ENCODE results near the gene ST6GALNAC4.
A peak's percentile ranks its signal among the peaks of the same experiment; 100 is the strongest.

Gene ST6GALNAC4

DNA sequence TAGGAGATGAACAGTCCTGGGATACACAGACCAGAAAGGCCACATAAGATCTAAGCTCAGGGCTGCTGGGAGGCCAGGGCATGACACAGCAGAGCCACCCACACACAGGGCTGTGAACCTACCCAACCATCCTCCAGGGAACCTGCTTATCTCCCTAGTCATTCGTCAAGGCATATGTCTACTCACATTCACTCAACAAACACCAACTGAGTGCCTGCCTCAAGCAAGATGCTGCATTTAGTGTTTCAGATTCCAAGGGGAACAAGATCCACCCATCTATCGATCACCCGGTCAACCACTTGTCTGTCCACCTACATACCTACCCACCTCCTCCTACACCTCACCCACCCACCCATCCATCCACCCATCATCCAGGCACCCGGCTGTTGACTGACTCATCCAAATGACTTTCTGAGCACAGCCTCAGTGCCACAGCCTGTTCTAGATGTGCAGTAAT is 19.0 kb upstream of the ST6GALNAC4 start:
- no CpG with 5 or more reads among the region's 4 CpGs for WGBS, 2 donors (ENCODE audit: extremely low coverage in 2 of 2, insufficient read length in 2 of 2, insufficient replicate concordance in 1 of 2)
- no peak for DNase-seq (ENCODE audit: low spot score)
- Histone ChIP-seq H3K27me3 (ENCODE audit: control insufficient read depth in 3 of 3, insufficient read depth in 3 of 3, low read depth in 1 of 3, low read length in 3 of 3) (no peaks in the 10 kb centered on the region), H3K4me1 (ENCODE audit: control insufficient read depth in 2 of 2, insufficient read depth in 1 of 2, low read depth in 1 of 2, low read length in 2 of 2) (peaks cover 19 to 24% of the 10 kb centered on the region in 2 donors), H2AFZ (ENCODE audit: low read length) (no peak overlapping the region), H2BK12ac (ENCODE audit: low read length) (no peak overlapping the region), H3K4me2 (ENCODE audit: insufficient read depth, low read length, poor library complexity, severe bottlenecking) (no peak overlapping the region), H3K27ac (replicated peaks; ENCODE audit: low read length) (no peak overlapping the region), H2BK5ac (ENCODE audit: low read length) (no peak overlapping the region), H4K91ac (ENCODE audit: low read depth, low read length, poor library complexity) (no peak overlapping the region), H3K14ac (ENCODE audit: low read length) (no peak overlapping the region), H3K9me3 (replicated peaks in 1 of 2; ENCODE audit: control insufficient read depth in 2 of 2, insufficient read depth in 1 of 2, low read depth in 1 of 2, low read length in 2 of 2) (no peaks in the 10 kb centered on the region), H3K79me1 (ENCODE audit: low read depth, low read length) (peaks cover 14% of the 10 kb centered on the region), H3K36me3 (replicated peaks in 1 of 2; ENCODE audit: control insufficient read depth in 2 of 2, insufficient read depth in 2 of 2, low read length in 2 of 2) (peaks cover 10 to 30% of the 10 kb centered on the region in 2 donors), H3K4me3 (ENCODE audit: low read length in 2 of 2) (peak overlapping the region in 1 of 2 donors; percentile 92), H3K18ac (ENCODE audit: low read length) (no peak overlapping the region), H2BK15ac (ENCODE audit: low read length) (no peak overlapping the region), H2BK120ac (ENCODE audit: low read depth, low read length) (no peak overlapping the region), H3K4ac (ENCODE audit: low read length) (no peak overlapping the region), H3K9ac (ENCODE audit: low read depth, low read length, poor library complexity) (peak overlapping the region; percentile 0), H3K23ac (ENCODE audit: low read depth, low read length, poor library complexity) (no peak overlapping the region), H4K8ac (ENCODE audit: low read depth, low read length) (no peak overlapping the region), H2AK5ac (ENCODE audit: low read depth, low read length) (no peak overlapping the region)

DNA sequence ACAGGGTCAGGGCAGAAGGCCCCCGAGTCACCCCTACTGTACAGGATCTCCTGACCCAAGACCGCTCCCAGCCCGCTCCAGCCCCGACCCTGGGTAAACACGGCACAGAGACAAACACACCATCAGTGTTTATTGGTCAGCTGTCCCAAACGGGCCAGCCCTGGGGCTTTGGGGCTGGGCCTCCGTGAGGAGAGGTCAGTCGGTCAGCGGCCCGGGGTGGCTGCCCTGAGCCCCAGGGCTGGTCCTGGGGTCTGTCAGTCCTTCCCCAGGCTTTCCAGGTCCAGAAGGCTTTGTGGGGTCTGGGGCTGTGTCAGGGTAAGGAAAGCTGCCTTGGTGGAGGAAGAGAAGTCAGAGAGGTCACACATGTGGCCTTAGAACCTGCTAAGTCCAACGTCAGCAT is 18.1 kb upstream of the ST6GALNAC4 start:
- Histone ChIP-seq H3K36me3 (replicated peaks in 1 of 2; ENCODE audit: control insufficient read depth in 2 of 2, insufficient read depth in 2 of 2, low read length in 2 of 2) (peaks cover 7 to 25% of the 10 kb centered on the region in 2 donors), H3K79me1 (ENCODE audit: low read depth, low read length) (peaks cover 14% of the 10 kb centered on the region), H2AK5ac (ENCODE audit: low read depth, low read length) (no peak overlapping the region), H4K91ac (ENCODE audit: low read depth, low read length, poor library complexity) (no peak overlapping the region), H4K8ac (ENCODE audit: low read depth, low read length) (no peak overlapping the region), H3K4me3 (ENCODE audit: low read length in 2 of 2) (no peak overlapping the region), H3K27me3 (ENCODE audit: control insufficient read depth in 3 of 3, insufficient read depth in 3 of 3, low read depth in 1 of 3, low read length in 3 of 3) (no peaks in the 10 kb centered on the region), H2AFZ (ENCODE audit: low read length) (no peak overlapping the region), H3K27ac (replicated peaks; ENCODE audit: low read length) (no peak overlapping the region), H3K23ac (ENCODE audit: low read depth, low read length, poor library complexity) (no peak overlapping the region), H3K4me1 (ENCODE audit: control insufficient read depth in 2 of 2, insufficient read depth in 1 of 2, low read depth in 1 of 2, low read length in 2 of 2) (peaks cover 23 to 25% of the 10 kb centered on the region in 2 donors), H3K4me2 (ENCODE audit: insufficient read depth, low read length, poor library complexity, severe bottlenecking) (no peak overlapping the region), H3K18ac (ENCODE audit: low read length) (no peak overlapping the region), H3K9me3 (replicated peaks in 1 of 2; ENCODE audit: control insufficient read depth in 2 of 2, insufficient read depth in 1 of 2, low read depth in 1 of 2, low read length in 2 of 2) (no peaks in the 10 kb centered on the region), H2BK120ac (ENCODE audit: low read depth, low read length) (no peak overlapping the region), H2BK12ac (ENCODE audit: low read length) (no peak overlapping the region), H3K4ac (ENCODE audit: low read length) (no peak overlapping the region), H2BK15ac (ENCODE audit: low read length) (no peak overlapping the region), H3K14ac (ENCODE audit: low read length) (no peak overlapping the region), H3K9ac (ENCODE audit: low read depth, low read length, poor library complexity) (no peak overlapping the region), H2BK5ac (ENCODE audit: low read length) (no peak overlapping the region)
- no peak for DNase-seq (ENCODE audit: low spot score)
- WGBS, 2 donors (ENCODE audit: extremely low coverage in 2 of 2, insufficient read length in 2 of 2, insufficient replicate concordance in 1 of 2): no CpG with 5 or more reads among the region's 11 CpGs

DNA sequence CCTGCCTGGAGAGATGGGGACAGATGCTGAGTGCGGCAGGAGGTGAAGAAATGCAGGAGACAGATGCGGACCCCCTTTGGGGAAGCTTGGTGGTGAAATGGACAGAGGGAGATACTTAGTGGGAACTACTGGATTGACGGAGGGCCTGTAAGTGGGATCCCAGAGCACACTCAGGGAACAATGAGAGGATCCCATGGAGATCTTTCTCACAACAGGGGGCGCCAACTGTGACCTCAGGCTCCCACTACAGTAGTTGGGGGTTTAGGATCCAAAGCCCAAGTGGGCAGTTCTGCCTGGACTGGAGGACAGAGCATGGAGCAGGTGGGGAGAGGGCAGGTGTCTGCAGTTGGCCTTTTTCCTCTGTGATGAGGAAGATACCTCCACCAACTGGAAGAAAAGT is 17.4 kb upstream of the ST6GALNAC4 start:
- Histone ChIP-seq H3K27me3 (ENCODE audit: control insufficient read depth in 3 of 3, insufficient read depth in 3 of 3, low read depth in 1 of 3, low read length in 3 of 3) (peaks cover 0 to 7% (median 5%) of the 10 kb centered on the region in 3 experiments), H3K14ac (ENCODE audit: low read length) (no peak overlapping the region), H2BK15ac (ENCODE audit: low read length) (no peak overlapping the region), H4K8ac (ENCODE audit: low read depth, low read length) (no peak overlapping the region), H2BK12ac (ENCODE audit: low read length) (no peak overlapping the region), H3K36me3 (replicated peaks in 1 of 2; ENCODE audit: control insufficient read depth in 2 of 2, insufficient read depth in 2 of 2, low read length in 2 of 2) (peaks cover 6 to 21% of the 10 kb centered on the region in 2 donors), H3K9ac (ENCODE audit: low read depth, low read length, poor library complexity) (no peak overlapping the region), H4K91ac (ENCODE audit: low read depth, low read length, poor library complexity) (no peak overlapping the region), H2AFZ (ENCODE audit: low read length) (no peak overlapping the region), H3K79me1 (ENCODE audit: low read depth, low read length) (peaks cover 14% of the 10 kb centered on the region), H3K4ac (ENCODE audit: low read length) (no peak overlapping the region), H3K4me3 (ENCODE audit: low read length in 2 of 2) (no peak overlapping the region), H3K9me3 (replicated peaks in 1 of 2; ENCODE audit: control insufficient read depth in 2 of 2, insufficient read depth in 1 of 2, low read depth in 1 of 2, low read length in 2 of 2) (no peaks in the 10 kb centered on the region), H3K4me1 (ENCODE audit: control insufficient read depth in 2 of 2, insufficient read depth in 1 of 2, low read depth in 1 of 2, low read length in 2 of 2) (peaks cover 25 to 26% of the 10 kb centered on the region in 2 donors), H2BK120ac (ENCODE audit: low read depth, low read length) (no peak overlapping the region), H2AK5ac (ENCODE audit: low read depth, low read length) (no peak overlapping the region), H3K18ac (ENCODE audit: low read length) (no peak overlapping the region), H2BK5ac (ENCODE audit: low read length) (no peak overlapping the region), H3K27ac (replicated peaks; ENCODE audit: low read length) (no peak overlapping the region), H3K23ac (ENCODE audit: low read depth, low read length, poor library complexity) (no peak overlapping the region), H3K4me2 (ENCODE audit: insufficient read depth, low read length, poor library complexity, severe bottlenecking) (no peak overlapping the region)
- WGBS, 2 donors (ENCODE audit: extremely low coverage in 2 of 2, insufficient read length in 2 of 2, insufficient replicate concordance in 1 of 2): no CpG with 5 or more reads among the region's 4 CpGs
- no peak for DNase-seq (ENCODE audit: low spot score)

DNA sequence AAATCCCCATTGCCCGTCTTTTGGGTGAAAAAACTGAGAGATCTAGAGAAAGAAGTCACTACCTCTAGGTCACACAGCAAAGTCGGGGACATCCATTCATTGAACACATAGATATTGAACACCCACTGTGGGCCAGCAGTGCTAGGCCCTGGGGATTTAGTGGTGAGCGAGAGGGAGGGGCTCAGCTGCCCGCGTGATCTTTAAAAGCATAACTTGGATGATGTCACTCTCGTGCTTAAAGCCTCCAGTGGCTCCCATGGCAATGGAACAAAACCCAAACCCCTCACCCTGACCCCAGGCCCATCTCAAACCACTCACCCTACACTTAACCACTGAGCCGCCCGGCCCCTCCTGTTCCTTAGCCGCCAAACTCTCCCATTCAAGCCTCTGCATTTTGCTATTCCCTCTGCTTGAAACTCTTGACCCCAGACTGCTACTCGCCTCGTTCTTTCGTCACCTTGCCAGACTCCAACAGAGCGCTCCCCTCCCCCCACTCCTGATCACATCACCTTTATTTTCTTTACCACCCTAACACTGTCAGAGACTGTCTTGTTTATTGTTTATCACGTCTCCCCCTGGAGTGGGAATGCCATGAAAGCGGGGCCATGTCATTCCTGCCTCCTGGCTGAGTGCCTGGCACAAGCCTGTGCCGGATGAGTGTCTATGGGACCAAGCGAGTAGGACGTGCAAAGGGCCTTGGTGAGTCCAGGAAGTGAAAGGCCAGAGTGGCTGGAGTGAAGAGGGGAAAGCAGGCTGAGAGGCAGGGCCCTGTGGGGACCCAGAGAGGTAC is 14.4 kb upstream of the ST6GALNAC4 start:
- H3K4me2 ChIP-seq (ENCODE audit: insufficient read depth, low read length, poor library complexity, severe bottlenecking): peak overlapping the region; percentile 80
- peak overlapping the region; percentile 74 for H2AK5ac ChIP-seq (ENCODE audit: low read depth, low read length)
- peaks cover 2 to 35% (median 32%) of the 10 kb centered on the region in 3 experiments for H3K27me3 ChIP-seq (ENCODE audit: control insufficient read depth in 3 of 3, insufficient read depth in 3 of 3, low read depth in 1 of 3, low read length in 3 of 3)
- H3K27ac ChIP-seq (replicated peaks; ENCODE audit: low read length): no peak overlapping the region
- H3K4me1 ChIP-seq (ENCODE audit: control insufficient read depth in 2 of 2, insufficient read depth in 1 of 2, low read depth in 1 of 2, low read length in 2 of 2): peaks cover 19 to 28% of the 10 kb centered on the region in 2 donors
- no peak overlapping the region for H3K4ac ChIP-seq (ENCODE audit: low read length)
- H4K8ac ChIP-seq (ENCODE audit: low read depth, low read length): no peak overlapping the region
- no peak overlapping the region for H2BK120ac ChIP-seq (ENCODE audit: low read depth, low read length)
- peak overlapping the region; percentile 73 for H2BK15ac ChIP-seq (ENCODE audit: low read length)
- H3K14ac ChIP-seq (ENCODE audit: low read length): peak overlapping the region; percentile 63
- H3K9ac ChIP-seq (ENCODE audit: low read depth, low read length, poor library complexity): peak overlapping the region; percentile 30
- H4K91ac ChIP-seq (ENCODE audit: low read depth, low read length, poor library complexity): no peak overlapping the region
- H3K9me3 ChIP-seq (replicated peaks in 1 of 2; ENCODE audit: control insufficient read depth in 2 of 2, insufficient read depth in 1 of 2, low read depth in 1 of 2, low read length in 2 of 2): no peaks in the 10 kb centered on the region
- H2AFZ ChIP-seq (ENCODE audit: low read length): peak overlapping the region; percentile 97
- no peak overlapping the region for H2BK5ac ChIP-seq (ENCODE audit: low read length)
- WGBS, 2 donors (ENCODE audit: extremely low coverage in 2 of 2, insufficient read length in 2 of 2, insufficient replicate concordance in 1 of 2): no CpG with 5 or more reads among the region's 18 CpGs
- peaks cover 8% of the 10 kb centered on the region for H3K79me1 ChIP-seq (ENCODE audit: low read depth, low read length)
- peak overlapping the region; percentile 48 for H3K18ac ChIP-seq (ENCODE audit: low read length)
- peak overlapping the region; percentile 57 for H3K23ac ChIP-seq (ENCODE audit: low read depth, low read length, poor library complexity)
- no peak overlapping the region for H2BK12ac ChIP-seq (ENCODE audit: low read length)
- DNase-seq (ENCODE audit: low spot score): no peak
- peaks cover 6 to 19% of the 10 kb centered on the region in 2 donors for H3K36me3 ChIP-seq (replicated peaks in 1 of 2; ENCODE audit: control insufficient read depth in 2 of 2, insufficient read depth in 2 of 2, low read length in 2 of 2)
- peak overlapping the region; percentile 60 to 75 for H3K4me3 ChIP-seq (ENCODE audit: low read length in 2 of 2)
